GM19099 (cell line): ENCODE results near the gene CDC7.
A peak's percentile ranks its signal among the peaks of the same experiment; 100 is the strongest.

ENCODE experiments used
- POLR2A ChIP-seq: IDR thresholded peaks from 3 replicates; pipeline ENCODE4 v1.6.1; 2011; ENCODE audit warnings: low read depth; ENCODE audit not compliant: insufficient read length; ENCODE audit errors: extremely low read depth

The CDC7 gene

GRCh38 chr1:91500756-91501522, at the start of gene CDC7:
CDC7 (plus strand) TSS chr1:91500851; CDS start chr1:91501717, 866 bp downstream.
- TF ChIP-seq POLR2A, result peak; percentile 83

DNA sequence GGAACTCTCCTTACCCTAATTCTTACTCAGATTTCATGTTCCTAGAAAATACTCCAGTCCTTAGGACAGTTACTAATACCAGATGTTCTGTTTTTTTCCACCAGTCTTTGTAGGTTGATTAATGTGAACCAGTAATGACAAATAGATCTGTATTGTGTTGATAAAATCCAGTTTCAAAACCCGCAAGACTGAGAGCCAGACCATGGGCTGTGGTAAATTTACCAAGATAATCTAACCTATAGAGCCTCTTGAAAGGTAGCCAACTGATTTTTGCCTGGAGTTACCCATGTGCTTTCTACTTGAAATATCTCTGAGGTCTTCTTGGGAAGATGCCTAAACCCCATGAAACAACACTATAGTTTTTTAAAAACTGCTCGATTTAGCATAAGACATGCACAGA, 46.5 kb upstream of the CDC7 start:
- no peak for TF ChIP-seq POLR2A

DNA sequence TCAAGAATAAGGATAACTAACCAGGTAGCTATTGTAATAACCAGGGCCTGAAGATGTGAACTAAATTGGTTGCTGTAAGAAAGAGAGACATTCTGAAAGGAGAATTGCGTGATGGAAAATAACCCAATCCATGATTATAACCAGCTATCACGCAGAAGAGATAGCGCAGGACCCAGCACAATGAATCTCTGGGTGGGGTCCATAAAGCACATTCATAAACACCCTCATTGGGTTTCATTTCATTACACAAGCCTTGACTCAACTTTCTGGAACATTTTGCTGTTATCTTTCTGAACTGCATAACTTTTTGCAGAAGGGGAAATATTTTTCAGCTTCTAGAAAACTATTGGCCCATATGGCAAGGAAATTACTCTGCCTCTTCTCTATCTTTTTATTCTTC, 45.3 kb upstream of the CDC7 start:
- no peak for TF ChIP-seq POLR2A

DNA sequence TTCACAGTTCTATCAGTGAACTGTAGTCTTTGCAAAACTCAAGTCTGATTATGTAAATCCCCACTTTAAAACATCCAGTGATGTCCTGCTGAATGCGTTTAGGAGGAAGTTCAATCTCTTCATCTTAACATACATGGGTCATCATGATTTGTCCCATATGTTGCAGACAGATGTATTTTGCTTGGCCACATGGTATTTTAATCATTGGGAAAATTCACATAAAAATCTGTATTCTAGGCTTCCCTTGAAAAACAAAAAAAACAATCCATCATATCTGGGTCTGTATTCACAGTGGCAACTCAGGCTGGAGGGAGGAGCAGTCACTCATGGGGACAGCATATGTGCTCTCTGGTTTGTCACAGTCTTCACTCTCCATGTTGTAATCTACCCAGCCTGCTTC, 44.8 kb upstream of the CDC7 start:
- no peak for TF ChIP-seq POLR2A

GRCh38 chr1:91476533-91477217, 24.0 kb upstream of the CDC7 start:
- no peak for TF ChIP-seq POLR2A

DNA sequence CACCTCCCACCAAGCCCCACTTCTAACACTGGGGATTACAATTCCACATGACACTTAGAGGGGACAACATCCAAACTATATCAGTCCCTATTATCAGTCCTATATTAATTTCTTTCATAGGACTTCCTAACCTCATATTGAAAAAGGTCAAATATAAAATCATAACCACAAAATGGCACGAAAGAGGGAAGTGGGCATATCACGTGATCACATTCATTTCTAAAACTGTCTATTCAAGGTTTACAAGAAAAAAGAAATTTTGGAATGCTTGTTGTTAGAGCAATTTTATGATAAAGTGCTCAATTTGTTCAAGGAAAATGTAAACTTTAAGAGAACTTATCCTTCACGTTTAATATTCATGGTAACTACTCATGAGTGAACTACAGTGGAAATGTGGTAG, 13.2 kb upstream of the CDC7 start:
- TF ChIP-seq POLR2A, result no peak

DNA sequence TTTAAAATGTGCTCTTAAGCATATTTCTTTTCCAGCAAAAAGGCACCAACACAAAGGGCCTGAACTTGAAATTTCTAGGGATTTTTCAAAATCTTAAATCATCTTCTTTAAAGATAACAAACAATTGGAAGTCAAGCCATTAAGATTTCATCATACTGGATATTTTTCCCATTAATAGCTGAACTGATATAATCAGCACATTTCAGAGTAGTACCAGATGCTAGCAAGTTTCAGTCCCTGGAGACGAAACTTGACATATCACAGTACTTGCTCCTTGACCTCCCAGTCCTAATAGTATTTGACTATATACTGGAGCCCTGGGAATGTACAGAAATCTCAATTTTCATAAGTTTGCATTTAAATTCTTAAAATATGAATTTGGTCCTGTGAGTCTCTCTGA, 10.2 kb upstream of the CDC7 start:
- TF ChIP-seq POLR2A, result no peak

GRCh38 chr1:91498035-91498434, 2.6 kb upstream of the CDC7 start:
- TF ChIP-seq POLR2A, result no peak

- no peak for TF ChIP-seq POLR2A
Measured at GRCh38 chr1:91498498-91499245, 2.0 kb upstream of the CDC7 start.

GRCh38 chr1:91499346-91499745, 1.3 kb upstream of the CDC7 start:
- no peak for TF ChIP-seq POLR2A

- TF ChIP-seq POLR2A, result no peak
Measured at GRCh38 chr1:91499904-91500755, 521 bp upstream of the CDC7 start.

GRCh38 chr1:91501523-91501851, 836 bp downstream of the CDC7 start:
- TF ChIP-seq POLR2A, result no peak

DNA sequence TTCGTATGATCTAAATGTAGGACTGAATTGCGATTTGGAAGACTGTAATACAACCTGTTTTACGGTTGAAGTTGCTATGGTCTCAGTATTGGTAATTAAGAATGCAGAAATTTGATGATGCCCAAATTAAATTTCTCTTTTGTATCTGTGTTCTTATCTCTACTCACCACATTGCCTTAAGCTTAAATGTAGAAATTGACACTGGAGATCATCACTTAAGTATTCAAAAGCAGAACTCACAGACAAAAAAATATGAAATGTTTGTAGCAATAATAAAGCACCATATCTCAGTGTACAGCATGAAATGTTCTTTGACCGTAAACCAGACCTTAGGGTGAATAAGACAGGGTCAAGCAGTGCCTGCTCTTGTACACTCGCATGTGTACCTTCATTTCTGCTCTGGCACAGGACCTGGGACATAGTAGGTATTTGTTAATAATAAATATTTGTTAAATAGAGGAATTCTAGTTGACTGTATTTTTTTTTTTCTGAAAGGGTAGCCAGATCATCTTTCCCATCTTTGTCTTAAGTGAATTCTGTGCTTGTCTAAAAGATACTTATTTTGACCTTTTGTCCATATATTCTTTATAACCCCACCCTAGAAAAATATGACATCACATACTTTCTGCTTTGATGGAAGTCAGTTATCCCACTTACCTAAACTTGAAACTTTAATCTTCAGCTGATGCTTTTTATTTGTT, 1.5 kb downstream of the CDC7 start:
- no peak for TF ChIP-seq POLR2A

- no peak for TF ChIP-seq POLR2A
Measured at GRCh38 chr1:91502672-91503184, 2.1 kb downstream of the CDC7 start.
